NCI-H82 (cell line): ENCODE measurements around the gene FNDC11.

Experiments
- DNase-seq: peaks from one replicate; lab custom pipeline; 2025; lab: John Stamatoyannopoulos, UW

The FNDC11 gene

GRCh38 chr20:63582382-63583063, 28.6 kb downstream of the FNDC11 start:
- no peak for DNase-seq

GRCh38 chr20:63585616-63586565, 31.9 kb downstream of the FNDC11 start:
- DNase-seq = no peak

GRCh38 chr20:63586797-63587196, 32.8 kb downstream of the FNDC11 start:
- DNase-seq = no peak

DNA sequence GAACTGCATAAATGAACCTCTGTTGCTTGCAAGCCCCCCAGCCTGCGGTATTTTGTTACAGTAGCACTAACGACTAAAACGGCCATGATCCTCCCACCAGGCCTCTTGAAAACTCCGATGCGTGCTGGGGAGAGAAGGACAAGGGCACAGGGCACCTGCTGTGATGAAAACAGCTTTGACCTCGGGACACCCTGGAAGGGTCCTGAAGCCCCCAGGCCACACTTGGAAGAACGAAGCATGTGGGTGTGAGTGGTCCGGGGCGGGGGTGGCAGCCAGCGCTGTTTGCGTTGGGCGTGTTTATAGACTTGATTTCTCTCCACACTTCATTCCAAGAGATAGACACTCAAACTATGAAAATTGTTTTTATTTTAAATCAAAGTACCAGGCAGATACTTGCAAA, 33.3 kb downstream of the FNDC11 start:
- no peak for DNase-seq

DNA sequence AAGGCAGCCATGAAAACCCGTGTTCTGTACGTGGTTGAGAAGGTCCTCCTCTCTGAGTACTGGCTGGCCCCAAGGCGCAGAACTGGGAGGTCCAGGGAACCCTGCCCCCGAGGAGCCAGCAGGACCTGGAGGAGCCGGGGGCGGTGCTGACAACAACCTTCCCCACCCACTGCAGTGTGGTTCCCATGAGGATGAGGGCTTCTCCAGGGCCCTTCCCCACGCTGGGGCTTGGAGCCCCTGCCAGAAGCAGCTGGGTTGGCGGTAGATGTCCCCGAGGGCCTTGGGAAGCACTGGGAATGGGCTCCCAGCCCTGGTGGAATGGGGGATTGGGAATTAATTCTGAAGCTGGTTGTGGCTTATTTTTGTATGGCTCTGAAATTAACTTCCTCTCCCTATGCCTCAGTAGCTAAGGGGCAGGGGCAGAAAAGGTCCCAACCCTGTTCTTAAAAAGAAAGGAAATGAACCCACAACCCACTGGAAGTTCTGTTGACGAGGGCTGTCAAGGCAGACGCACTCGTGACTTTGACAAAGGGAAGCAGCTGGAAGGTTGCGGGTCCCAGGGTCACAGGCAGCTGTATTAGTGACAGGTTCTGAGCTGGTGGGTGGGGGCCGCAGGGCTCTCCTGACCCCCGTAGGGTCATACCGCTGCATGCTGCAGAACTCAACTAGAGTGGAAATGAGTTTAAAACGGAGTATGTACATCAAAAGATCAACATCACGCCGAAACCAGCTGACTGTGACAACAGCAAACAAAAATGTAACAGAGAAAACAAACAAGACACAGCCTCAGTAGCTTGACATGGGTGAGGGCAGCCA, 34.0 kb downstream of the FNDC11 start:
- no peak for DNase-seq

DNA sequence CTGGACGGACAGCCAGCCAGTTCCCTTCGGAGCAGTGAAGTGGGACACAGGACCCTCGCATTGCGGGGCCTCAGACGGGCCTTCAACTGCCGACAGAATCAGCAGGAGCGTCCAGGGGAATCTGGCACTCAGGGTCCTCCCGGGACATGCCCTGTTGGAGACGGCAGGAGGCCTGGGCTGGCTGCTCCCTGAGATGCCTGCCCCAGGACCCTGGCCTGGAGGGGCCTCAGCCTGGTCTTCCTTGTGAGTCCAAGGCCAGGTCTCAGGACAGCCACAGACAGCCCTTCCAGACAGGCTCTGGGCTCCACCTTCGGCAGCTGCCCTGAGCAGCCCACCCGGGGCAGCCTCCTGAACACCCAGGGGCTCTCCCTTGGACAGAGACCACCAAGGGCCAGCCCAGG, 34.7 kb downstream of the FNDC11 start:
- no peak for DNase-seq

GRCh38 chr20:63589261-63590217, 35.6 kb downstream of the FNDC11 start:
- no peak for DNase-seq

DNA sequence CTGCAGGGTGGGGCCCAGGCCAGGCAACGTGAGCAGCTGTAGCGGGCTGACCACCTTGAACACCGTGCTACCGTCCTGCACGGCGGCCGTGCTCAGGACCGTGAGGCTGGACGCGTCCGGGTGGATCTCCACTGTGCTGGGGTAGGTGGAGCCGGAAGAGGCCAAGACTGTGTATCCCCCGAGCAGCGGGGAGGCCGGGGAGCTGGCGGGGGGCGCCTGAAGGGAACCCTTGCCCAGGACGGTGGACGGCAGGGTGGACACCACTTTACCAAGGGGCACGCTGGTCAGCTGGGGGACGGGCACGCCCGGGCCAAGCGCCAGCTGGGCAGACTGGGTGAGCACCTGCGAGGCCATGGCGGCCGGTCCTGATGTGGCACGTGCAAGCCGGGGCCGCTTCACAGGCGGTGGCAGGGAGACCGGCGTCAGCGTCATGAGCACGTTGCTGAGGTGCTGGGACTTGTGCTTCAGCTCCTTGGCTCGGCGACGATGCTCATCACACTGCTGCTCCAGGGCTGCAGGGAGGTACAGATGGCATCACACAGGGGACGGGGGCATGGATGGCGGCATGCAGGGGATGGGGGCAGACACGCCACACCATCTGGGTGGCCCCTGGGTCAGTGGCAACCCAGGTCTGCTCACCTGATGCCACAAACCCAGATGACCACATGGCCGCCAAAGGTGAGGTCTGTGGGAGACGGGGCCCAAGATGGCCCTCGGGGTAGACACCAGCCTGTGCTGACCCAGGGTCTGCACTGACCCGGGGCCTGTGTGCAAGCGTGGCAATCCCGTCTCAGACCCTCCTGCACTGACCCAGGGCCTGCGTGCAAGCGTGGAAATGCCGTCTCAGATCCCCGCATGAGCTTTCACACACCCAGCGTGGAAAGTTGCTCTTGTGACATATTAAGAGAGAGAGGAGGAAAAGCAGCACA, 36.5 kb downstream of the FNDC11 start:
- DNase-seq = no peak

DNA sequence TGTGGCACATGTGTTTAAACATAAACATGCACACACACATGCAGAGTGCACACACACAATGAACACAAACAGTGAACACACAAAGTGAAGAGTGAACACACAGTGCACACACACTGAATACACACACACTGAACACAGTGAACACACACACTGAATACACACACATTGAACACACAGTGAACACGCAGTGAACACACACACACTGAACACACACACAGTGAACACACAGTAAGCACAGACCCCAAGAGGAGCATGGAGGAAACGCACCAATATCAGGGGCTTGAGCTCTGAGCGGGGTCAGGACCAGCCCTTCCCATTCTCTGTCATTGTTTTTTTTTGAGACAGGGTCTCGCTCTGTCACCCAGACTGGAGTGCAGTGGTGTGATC, 37.2 kb downstream of the FNDC11 start:
- no peak for DNase-seq

DNA sequence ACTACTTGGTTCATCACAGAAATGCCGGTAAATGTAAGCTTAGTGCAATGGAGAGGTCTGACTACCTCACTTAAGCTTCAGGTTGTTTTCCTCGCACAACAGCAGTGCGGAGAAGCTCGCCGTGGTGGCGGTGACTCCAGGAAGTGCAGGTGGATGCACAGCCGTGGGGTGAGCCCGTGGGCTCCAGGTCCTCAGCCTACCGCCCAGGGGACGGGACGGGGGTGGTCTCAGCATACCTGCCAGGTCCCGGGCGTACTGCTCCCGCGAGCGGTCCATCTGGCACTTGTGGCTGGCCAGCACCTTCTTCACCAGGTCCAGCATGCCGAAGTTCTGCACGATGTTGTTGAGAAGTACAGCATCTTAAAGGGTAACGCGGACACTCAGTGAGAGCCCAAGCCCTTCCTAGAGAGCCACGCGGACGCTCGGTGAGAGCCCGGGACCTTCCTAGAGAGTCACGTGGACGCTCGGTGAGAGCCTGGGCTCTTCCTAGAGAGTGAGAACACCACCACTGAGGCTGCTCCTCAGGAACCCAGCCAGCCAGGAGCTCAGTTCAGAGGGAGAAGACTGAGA, 37.9 kb downstream of the FNDC11 start:
- DNase-seq = no peak

- DNase-seq = no peak
Observed at GRCh38 chr20:63592661-63593060, 38.7 kb downstream of the FNDC11 start.

GRCh38 chr20:63594043-63594561, 40.1 kb downstream of the FNDC11 start:
- no peak for DNase-seq

DNA sequence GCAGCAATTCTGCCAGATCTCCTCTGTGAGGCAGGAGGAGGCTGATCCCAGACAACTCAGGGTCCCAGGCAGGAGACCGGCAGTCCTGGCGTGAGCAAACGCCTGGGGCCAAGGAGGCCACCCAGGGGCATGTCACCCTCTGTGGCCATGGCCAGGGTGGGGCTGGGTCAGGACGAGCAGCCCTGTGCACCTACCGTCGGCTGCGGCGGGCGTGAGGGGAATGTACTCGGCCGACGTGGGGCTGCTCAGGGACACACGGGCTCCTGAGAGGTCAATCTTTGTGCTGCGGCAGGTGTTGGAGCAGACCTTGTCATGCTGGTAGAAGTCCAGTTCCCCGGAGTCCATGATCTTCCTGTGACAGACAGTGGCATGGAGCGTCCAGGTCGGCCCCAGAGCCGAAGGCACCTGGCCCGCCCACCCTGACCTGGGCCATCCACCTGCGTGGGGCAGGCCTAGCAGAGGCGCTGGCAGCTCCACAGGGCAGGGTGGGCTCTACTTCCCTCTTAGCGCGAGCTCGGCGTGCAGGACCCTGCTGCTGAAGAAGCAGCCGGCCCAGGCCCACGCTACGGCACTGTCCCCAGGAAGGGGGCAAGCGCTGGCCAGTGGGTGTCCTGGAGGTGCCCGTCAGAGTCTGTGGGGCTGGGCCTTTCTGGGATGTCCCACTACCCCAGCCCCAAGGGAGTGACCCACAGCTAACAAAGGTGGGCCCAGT, 41.6 kb downstream of the FNDC11 start:
- no peak for DNase-seq

- DNase-seq = no peak
Observed at GRCh38 chr20:63596423-63596822, 42.5 kb downstream of the FNDC11 start.

GRCh38 chr20:63597651-63598478, 43.9 kb downstream of the FNDC11 start:
- no peak for DNase-seq

- no peak for DNase-seq
Observed at GRCh38 chr20:63598479-63599395, 44.8 kb downstream of the FNDC11 start.
